Right renal pelvis (tissue), 4 donors: ENCODE data around the gene ZNF618. TPM values are rescaled to one million over a fixed set of nuclear protein-coding genes. Genes with fewer than 3 reads are reported as not detected.
A peak's percentile ranks its signal among the peaks of the same experiment; 100 is the strongest.

Experiments
- DNase-seq, 4 donors: peaks; one replicate each; pipeline ENCODE4 v3.0.0-alpha.2; 2013; ENCODE audit warnings: low read depth in 4 of 4, low spot score in 3 of 4, missing footprints in 1 of 4
- polyA plus RNA-seq, 4 donors: library from polyadenylated mRNA; unstranded; fragments of 120-200 nt; gene quantifications; one replicate each; pipeline ENCODE4 v1.2.1, GENCODE V29; 2013; ENCODE audit not compliant: insufficient read length in 4 of 4

The ZNF618 gene
- polyA plus RNA-seq, 4 donors: 40.2 to 43.4 (median 41.8) TPM

DNA sequence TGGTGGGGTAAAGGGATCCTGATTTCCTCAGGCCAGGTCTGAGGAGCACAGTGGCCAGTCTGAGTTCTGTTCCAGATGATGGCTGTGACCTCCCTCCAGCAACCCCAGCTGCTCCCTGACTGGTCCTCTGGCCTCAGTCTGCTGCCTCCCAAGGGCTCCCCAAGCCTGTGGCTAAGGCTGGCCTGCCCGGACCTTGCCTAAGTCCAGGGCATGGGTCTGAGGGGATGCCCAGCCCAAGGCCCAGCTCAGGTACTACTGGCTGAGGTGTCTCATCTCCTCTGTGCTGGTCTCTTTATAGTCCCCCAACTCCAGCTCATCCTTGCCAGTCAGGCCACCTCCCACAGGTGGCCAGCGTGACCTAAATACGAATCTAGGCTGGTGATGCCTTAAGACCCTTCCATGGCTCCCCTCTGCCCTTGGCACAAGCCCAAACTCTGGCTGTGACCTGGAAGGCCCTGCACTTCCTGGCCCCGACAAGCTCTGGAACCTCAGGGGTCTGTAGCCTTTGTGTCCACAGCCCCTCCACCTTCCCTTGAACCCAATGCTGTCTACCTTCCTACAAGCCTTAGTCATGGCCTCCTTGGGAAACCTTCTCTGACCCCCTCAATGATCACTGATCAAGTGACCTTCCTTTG, 213.2 kb downstream of the ZNF618 start:
- DNase-seq: no peak

DNA sequence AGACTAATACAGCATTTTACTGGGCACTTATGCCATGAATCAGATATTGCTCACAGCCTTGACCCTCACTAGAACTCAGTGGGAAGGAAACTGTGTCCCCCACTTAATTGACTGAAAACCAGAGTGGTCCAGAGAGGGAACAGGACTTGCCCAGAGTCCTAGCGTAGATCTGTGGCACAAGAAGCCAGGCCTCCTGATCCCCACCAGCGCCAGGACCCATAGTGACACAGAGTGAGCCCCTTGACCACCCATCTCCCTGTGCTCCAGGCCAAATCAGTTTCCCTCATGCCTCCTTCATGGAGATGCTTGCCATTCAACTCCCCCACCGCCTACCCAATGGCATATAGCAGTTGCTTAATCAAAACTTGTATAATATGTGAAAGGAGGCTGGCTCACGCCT, 214.7 kb downstream of the ZNF618 start:
- DNase-seq: no peak

DNA sequence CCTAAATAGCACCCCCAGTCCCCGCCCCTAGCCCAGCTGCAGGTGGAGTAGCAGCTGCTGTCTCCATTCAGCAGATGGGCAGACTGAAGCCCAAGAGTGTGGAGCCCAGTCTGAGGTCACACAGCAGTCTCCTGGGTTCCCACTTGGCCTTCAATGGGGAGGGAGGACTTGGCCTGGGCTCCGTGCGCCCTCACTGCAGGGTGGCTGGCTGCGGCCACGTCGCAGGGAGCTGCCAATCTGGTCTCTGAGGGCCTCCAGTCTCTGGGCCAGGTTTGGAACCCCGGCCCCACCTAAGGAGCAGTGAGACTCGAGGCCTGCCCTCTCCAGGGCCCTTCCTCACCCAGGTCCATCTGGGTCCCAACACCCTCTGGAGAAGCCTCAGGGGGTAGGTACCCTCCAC, 215.6 kb downstream of the ZNF618 start:
- DNase-seq: no peak

DNA sequence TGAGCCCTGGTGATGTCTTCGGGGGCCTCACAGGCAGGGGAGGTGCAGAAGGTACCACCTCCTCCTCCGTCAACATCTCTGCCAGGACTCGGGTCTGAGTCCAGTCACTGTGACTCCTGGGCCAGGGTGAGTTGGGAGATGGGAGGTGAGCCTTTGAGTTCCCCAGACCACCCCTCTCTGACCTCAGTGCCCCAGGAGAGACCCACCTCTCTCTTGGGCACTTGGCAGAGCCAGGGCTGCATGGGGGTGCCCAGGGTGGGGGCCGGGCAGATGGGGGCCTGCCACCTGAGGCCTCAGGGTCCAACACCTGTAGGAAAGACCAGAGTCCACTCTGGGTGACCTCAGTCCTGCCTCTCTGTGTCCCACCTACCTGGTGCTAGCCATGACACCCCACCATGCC, 216.2 kb downstream of the ZNF618 start:
- DNase-seq: no peak

DNA sequence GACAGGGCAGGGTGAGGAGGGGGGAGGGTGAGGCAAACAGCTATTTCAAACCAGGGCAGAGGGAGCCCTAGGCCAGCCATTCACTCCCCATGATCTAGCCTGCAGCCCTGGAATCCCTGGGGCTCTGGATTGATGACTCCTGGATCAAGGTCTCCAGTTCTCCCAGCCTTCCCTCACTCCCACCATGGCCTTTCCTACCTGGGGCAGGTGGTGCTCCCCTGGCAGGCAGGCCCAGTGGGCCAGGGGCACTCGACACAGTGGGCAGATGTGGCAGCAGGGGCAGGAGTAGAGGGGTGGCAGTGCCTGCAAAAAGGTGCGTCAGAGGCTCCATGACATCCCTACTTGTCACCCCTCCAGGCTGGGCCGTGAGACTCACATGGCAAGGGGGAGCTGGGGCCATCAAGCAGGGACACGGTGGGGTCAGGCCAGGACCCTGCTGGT, 216.9 kb downstream of the ZNF618 start:
- DNase-seq: no peak

DNA sequence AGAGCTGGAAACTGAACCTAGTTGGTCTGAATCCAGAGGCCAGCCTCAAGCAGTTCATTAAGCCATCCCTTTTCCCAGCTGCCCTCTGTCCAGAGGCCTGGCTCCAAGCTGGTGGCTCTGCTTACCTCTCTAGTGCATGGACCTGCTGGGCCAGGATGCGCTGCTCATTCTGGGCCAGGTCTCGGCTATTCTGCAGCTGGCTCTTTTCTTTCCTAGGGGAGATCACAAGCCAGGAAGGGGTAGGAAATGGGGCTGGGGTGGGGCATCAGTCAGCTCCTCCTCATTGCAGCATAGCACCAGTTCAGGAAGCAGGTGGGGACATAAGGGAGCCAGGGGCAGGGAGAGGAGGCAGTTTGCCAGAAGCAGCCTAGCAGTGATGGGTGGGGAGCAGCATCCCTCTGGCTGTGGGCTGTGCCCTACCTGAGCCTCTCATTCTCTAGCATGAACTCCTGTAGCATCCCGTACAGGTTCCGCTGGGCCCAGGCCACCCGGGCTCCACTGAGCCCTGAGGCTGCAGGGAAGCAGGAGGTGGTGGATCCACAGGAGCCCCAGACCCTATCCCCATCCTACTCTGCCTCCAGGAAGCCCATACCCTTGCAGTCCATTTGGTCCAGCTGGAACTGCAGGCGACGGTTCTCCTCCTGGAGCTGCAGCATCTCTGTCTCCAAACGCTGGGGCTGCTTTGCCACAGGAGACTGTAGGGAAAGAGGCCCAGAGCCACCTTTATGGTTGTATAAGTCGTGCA, 217.8 kb downstream of the ZNF618 start:
- no peak for DNase-seq

DNA sequence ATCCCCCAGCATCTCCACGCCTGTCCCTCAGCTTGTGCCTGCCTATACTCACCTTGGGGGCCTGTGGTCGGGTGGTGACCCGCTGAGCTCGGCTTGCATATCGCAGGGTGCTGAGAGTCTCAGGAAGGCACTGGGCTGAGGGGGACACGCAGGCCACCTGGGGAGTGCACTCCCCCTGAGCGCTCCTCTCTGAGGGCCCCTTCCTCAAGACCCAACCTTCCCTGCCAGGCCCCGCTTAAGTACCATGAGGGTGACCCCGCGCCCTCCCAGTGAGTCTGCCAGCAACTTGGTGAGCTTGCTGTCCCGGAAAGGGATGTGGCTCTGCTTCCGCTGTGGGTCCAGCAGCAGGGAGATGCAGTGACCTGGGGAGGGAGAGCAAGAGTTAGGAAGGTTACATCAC, 218.9 kb downstream of the ZNF618 start:
- DNase-seq: no peak

DNA sequence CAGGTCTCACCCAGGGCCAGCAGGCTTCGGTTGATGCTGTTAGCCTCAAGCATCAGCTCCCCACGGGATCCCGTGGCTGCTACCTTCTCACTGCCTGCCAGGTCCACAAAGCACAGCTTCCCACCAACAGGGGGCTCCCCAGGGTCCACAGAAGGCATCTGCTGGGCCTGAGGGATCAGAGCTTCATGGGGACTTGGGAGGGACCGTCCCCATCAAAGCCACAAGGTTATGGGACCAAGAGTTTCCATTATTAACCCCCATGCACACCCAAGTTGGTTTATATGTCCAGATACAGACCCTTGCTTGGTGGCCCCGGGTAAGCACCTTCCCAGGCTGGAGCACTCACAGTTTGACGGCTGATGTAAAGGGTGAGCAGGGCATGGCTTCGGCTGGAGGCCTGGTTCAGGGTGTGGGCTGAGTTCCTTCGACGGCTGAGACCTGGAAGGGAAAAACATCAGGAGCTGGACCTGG, 220.0 kb downstream of the ZNF618 start:
- DNase-seq: no peak

DNA sequence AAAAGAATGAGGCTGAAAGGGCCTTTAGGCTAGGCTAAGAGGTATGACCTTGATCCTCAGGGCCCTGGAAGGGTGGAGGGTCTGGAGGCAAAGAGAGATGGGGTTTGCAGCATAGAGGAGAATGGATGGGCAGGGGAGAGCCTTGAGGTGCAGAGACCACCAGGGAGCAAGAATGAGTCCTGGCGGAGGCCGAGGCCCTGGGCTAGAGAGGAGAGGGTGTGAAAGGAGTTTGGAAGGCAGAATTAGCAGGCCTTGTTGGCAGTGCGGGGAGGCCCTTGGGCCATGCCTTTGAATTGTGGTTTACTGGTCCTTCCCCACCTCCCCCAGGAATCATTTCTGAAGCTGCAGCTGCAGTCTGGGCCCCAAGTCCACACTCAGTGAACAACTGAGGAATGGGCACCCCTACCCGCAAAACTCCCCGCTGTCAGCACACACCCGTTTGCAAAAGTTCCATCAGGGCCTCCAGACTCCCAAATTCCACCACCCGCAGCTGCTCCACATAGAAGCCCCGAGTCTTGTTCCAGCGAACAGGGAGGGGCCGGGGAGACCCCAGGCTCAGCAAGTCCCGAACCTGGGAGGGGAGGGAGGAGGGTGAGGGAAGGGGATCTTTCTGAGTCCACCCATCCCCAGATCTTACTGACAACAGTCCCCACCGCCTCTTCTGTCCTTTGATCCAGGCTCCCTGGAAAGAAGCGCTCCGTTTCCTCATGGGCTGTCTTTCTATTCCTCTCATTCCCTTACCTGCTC, 220.9 kb downstream of the ZNF618 start:
- no peak for DNase-seq

DNA sequence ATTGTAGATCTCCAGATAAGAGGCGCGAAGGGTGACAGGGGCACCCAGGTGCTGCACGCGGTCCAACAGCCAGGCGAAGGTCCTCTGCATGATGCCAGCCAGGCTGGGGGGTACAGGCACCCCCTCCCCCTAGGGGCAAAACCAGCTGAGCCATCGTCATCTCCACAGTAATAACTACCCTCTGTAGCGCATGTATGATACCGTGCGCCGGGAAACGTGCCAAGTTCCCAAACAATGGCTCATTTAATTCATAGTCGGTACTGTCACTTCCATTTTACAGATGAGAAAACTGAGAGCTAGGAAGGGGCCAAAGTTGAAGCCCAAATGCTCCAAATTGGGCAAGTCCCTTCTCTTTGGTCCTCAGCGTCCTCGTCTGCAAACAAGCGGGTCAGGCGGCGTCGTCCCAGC, 221.5 kb downstream of the ZNF618 start:
- DNase-seq: no peak

DNA sequence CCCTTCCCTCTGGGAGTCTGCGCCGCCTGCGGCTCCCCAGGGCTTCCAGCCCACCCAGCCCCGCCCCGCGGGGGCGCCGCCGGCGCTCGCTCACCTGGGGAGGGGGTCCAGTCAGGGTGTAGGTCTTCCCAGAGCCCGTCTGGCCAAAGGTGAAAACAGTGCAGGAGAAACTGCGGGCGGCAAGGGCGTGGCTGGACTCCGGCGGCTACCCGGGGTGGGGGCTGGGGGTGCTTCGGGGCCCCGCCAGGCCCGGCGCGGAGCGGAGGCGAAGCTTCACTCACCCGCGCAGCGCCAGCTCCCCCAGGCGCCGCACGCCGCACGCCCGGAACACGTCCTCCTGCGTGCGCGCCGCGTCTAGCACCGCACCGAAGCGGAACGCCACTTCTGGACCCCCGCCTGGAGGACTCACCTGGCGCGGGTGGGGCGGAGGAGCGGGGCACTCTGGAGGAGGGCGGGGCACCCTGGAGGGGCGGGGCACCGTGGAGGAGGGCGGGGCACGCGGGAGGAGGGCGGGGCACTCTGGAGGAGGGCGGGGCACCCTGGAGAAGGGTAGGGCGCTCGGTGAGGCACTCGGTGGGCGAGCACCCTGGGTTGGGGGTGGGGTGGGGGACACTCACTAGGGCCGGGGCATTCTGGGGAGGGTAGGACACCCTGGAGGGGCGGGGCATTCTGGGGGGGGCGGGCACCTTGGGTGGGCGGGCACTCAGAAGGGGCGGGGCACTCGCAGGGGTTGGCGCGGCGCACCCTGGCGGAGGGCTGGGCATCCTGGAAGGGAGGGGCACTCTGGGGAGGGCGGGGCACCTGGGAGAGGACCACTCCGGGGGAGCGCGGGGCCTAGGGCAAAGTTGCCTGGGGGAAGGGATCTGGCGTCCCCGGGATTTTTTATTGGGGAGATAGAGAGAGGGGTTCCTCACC, 222.2 kb downstream of the ZNF618 start:
- DNase-seq: peak in 3 of 4 donors; percentile 58 to 65 (median 60)

DNA sequence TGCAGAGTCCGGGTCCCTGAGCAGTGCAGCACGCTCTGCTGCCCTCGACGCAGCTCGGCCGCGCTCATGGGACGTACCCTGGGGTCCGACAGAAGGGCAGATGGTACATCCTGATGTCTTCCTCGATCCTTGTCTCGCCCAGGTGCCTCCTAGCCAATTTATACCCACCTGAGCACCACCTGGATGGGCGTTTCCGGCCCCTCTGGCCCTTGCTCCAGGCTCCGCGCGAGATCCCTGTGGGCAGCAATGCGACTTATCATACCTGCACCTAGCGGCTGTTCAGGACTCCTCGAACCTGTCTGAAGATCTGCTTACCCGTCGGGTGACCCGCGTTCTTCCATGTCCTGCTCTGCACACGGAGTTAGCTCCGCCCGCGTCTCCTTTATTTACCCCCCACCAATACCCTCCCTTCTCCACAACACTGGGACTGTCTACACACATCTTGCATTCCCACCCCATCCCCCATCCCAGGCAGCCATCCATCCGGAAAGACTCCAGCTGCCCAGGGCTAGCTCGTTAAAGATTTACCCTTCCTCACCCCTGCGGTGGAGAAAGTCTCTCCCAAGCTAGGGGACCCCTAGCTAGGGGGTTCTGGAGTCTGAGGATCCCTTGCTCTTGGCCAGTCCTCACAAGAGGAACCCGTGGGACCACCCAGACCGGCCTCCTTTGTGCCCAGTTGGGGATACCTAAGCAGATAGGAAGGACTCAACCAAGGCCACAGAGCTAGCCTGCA, 223.0 kb downstream of the ZNF618 start, which contains the start of gene KIF12:
KIF12 (minus strand) TSS at position 357 of the 733 bp plus-strand sequence; CDS start at position 341, 16 bp downstream.
- peak; percentile 74 to 90 (median 88) for DNase-seq

DNA sequence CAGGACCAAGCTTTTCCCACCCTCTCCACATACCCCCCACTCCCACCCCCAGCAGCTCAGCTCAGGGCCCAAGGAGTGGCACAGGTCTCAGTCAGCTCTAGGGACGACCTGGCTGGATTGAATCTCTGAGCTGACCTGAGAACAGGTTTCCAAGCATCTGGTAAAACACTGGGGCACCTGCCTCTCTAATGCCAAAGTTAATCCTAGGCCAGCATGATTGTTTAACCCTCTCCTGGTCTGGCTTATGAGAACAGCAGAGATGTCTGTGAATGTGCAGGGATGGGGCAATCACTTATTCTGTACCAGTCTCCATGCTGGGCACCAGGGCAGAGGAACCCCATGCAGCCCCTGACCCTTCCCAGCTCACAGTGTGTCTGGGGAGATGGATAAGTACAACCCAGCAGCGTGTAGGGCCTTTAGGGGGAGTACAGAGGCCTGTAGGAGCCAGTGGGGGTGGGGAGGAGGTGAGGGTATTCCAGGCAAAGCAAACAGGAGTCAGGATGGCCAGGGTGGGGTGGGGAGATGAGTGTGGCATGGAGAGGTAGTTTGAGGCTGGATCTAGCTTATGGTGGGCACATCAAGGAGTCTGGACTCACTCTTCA, 223.7 kb downstream of the ZNF618 start:
- no peak for DNase-seq

DNA sequence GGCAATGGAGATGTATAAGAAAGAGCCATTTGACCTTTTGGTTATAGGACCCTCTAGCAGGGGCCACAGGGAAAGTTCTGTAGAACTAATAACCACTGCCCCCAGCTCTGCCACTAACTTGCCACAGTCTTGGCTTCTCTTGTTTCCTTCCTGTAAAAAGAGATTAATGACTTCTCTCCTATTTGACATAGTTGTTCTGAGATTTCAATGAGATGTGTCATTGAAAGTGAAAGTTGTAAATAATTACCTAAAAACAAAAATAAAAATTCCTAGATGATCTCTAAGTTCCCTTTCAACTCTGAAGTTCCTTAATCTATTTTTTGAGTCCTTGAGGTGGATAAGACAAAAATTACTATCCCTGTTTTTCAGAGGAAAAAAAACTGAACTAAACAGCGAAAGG, 224.4 kb downstream of the ZNF618 start:
- DNase-seq: no peak

DNA sequence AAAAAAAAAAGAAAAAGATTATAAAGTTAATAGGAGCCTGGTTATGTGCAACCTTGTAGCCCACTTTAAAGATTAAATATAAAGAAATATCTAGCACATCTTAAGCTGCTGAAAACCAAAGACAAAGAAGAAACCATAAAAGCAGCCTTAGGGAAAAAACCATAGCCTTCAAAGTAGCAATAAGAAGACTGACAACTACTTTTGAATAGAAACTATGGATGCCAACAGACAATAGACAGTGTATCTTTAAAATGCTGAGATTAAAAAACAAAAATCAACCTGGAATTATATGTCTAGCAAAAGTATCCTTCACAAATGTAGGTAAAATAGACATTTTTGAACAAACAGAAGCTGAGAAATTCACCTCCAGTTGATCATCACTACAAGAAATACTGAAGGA, 226.4 kb downstream of the ZNF618 start:
- DNase-seq: no peak

DNA sequence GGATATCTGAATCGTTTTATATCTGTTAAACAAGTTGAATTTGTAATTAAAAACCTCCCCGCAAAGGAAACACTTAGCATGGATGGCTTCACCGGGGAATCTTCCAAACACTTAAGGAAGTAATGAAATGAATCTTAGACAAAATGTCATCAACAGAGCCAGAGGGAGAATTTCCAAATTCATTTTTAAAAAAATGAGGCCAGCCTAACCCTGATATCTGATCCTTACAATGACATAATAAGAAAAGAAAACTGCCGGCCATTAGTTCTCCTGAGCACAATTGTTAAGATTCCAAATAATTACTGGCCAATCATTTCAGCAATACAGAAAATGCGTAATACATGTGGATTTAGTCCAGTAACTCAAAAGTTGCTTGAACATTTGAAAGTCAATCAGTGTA, 229.1 kb downstream of the ZNF618 start:
- DNase-seq: no peak
